Kidney (tissue), 14 donors: ENCODE measurements around the gene NOL4L. TPM values are rescaled to one million over a fixed set of nuclear protein-coding genes. Genes with fewer than 3 reads are reported as not detected.

Experiments
- DNase-seq, 5 donors: peaks; one replicate each; pipeline ENCODE4 v3.0.0-alpha.2; 2013 to 2020
- FAIRE-seq: peaks from 2 replicates; lab custom pipeline; 2012; peaks lifted over from hg19 to GRCh38; lab: Jason Lieb, UNC
- H3K27ac ChIP-seq, 2 donors: one replicate each; pipeline ENCODE4 v1.7.0; 2013; ENCODE audit warnings: low read depth in 2 of 2, low read length in 2 of 2, inconsistent platforms in 1 of 2
- H3K27me3 ChIP-seq: one replicate; pipeline ENCODE4 v1.7.1; 2013; ENCODE audit warnings: low read length, inconsistent platforms; ENCODE audit not compliant: control insufficient read depth, insufficient read depth
- H3K36me3 ChIP-seq, 3 donors: one replicate each; pipeline versions ENCODE4 v1.7.0 to v1.7.1; 2013; ENCODE audit warnings: low read length in 3 of 3, control low read depth in 1 of 3, inconsistent platforms in 1 of 3; ENCODE audit not compliant: insufficient read depth in 3 of 3, control insufficient read depth in 2 of 3
- H3K4me1 ChIP-seq, 3 donors: one replicate each; pipeline versions ENCODE4 v1.7.0 to v1.7.1; 2013; ENCODE audit warnings: low read length in 3 of 3, inconsistent platforms in 1 of 3, low read depth in 1 of 3; ENCODE audit not compliant: control insufficient read depth in 2 of 3, insufficient read depth in 2 of 3
- H3K4me3 ChIP-seq, 3 donors: one replicate each; pipeline versions ENCODE4 v1.7.0 to v1.8.1; 2013; ENCODE audit warnings: low read length in 3 of 3, control low read depth in 1 of 3, inconsistent platforms in 1 of 3
- H3K9ac ChIP-seq, 3 donors: one replicate each; pipeline versions ENCODE4 v1.7.0 to v1.7.1; 2013; ENCODE audit warnings: low read length in 3 of 3, control low read depth in 1 of 3, inconsistent platforms in 1 of 3
- H3K9me3 ChIP-seq, 3 donors: one replicate each; pipeline versions ENCODE4 v1.7.0 to v1.7.1; 2013; ENCODE audit warnings: low read length in 3 of 3, control low read depth in 1 of 3, inconsistent platforms in 1 of 3; ENCODE audit not compliant: control insufficient read depth in 2 of 3, insufficient read depth in 1 of 3
- intact Hi-C: fragments of 100-400 bp; cut with DNase I; formaldehyde crosslinking; loops from one replicate; pipeline ENCODE4 v1.11.1; 2022
- polyA plus RNA-seq: library from polyadenylated mRNA; stranded (reverse); fragments of 350-450 nt; fragmentation: Illumina TruSeq; extraction: RNeasy Lipid Tissue Mini Kit (QIAGEN cat#74804); gene quantifications from one replicate; pipeline ENCODE4 v1.2.3, GENCODE V29; 2014; ENCODE audit warnings: low read depth, low replicate concordance; ENCODE audit not compliant: insufficient read depth
- total RNA-seq: library from RNA; stranded (reverse); fragmentation: NEBNext Ultra II Directional; extraction: Animal tissue kit (Norgen Biotek cat#: 25700); gene quantifications from one replicate; pipeline ENCODE4 v1.2.1, GENCODE V29; 2021
- TF ChIP-seq, protein P1 (sequence below): IDR thresholded peaks from 3 replicates; pipeline ENCODE4 v1.5.1; 2012; ENCODE audit warnings: mild to moderate bottlenecking, moderate library complexity, borderline replicate concordance; ENCODE audit not compliant: insufficient read depth; ENCODE audit errors: extremely low read depth
- donor health status: control.
- donor health status: control.
- donor health status: control.
- donor health status: control.
- donor health status: control.
- donor health status: DM: yes; HTN: yes; CAD: no.
- donor health status: Normal renal cell carcinoma (clear cell type).

NOL4L gene
- total and polyA plus RNA-seq, 2 donors from 2014 or later = 14.1 to 19.4 TPM

DNA sequence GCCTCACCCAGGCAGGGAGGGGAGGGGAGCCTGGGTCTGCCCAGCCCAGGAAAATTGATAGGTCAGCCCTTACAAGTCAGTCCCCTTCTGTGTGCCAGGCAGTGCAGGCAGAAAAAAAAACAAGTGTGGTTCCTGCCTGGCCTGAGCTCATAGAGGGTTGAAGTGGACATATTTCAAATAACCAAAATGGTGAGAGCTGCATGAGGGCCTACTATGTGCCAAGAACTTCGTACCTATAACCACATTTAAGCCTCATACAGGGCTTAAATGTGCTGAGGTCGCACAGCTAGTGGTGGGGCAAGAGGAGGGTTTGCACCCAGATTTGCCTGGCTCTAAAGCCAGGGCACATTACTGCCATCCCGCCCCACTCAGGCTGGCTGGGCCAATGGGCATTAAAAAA lies 6.9 kb upstream of the NOL4L start:
- FAIRE-seq (no peak), DNase-seq (no peak)
- no peak overlapping the region for H3K4me3 ChIP-seq

DNA sequence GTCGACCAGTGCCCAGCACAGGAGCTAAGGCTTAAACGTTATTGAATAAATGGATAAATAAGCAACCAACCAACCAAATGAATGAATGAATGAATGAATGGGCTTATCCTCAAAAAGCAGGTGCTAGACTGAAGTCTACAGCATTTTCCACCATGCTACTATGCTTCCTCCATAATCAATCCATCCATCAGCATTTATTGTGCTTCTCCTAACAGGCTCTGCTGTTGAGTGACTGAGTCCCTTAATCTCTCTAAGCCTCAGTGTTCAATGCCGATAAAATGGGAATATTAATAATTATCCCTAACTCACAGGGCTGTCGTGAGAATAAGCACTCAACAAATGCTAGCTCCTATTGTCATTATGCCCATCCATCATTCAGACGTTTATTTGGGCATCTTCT lies 4.6 kb upstream of the NOL4L start:
- no peak overlapping the region for H3K27ac ChIP-seq
- H3K9me3 ChIP-seq = no peaks in the 10 kb centered on the region
- DNase-seq (no peak), FAIRE-seq (no peak)
- TF ChIP-seq, protein P1, sequence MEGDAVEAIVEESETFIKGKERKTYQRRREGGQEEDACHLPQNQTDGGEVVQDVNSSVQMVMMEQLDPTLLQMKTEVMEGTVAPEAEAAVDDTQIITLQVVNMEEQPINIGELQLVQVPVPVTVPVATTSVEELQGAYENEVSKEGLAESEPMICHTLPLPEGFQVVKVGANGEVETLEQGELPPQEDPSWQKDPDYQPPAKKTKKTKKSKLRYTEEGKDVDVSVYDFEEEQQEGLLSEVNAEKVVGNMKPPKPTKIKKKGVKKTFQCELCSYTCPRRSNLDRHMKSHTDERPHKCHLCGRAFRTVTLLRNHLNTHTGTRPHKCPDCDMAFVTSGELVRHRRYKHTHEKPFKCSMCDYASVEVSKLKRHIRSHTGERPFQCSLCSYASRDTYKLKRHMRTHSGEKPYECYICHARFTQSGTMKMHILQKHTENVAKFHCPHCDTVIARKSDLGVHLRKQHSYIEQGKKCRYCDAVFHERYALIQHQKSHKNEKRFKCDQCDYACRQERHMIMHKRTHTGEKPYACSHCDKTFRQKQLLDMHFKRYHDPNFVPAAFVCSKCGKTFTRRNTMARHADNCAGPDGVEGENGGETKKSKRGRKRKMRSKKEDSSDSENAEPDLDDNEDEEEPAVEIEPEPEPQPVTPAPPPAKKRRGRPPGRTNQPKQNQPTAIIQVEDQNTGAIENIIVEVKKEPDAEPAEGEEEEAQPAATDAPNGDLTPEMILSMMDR = no peak
- H3K9ac ChIP-seq = no peak overlapping the region
- no peaks in the 10 kb centered on the region for H3K36me3 ChIP-seq
- H3K4me1 ChIP-seq = no peaks in the 10 kb centered on the region
- no peak overlapping the region for H3K4me3 ChIP-seq
- no peaks in the 10 kb centered on the region for H3K27me3 ChIP-seq
- intact Hi-C loops = no loop called here

More for the DNA sequence above, 6.9 kb upstream of the NOL4L start:
- TF ChIP-seq, protein P1 = no peak
- Histone ChIP-seq H3K9ac (no peak overlapping the region), H3K36me3 (no peaks in the 10 kb centered on the region), H3K27ac (no peak overlapping the region), H3K9me3 (no peaks in the 10 kb centered on the region), H3K4me1 (no peaks in the 10 kb centered on the region), H3K27me3 (no peaks in the 10 kb centered on the region)
- intact Hi-C loops = no loop called here

- no peaks in the 10 kb centered on the region for H3K9me3 ChIP-seq
- FAIRE-seq (no peak), DNase-seq (no peak)
- no peak overlapping the region for H3K27ac ChIP-seq
- H3K36me3 ChIP-seq = no peaks in the 10 kb centered on the region
- no peaks in the 10 kb centered on the region for H3K4me1 ChIP-seq
- no peak overlapping the region for H3K9ac ChIP-seq
- H3K27me3 ChIP-seq = no peaks in the 10 kb centered on the region
- no peak overlapping the region for H3K4me3 ChIP-seq
- intact Hi-C loops = no loop called here
- TF ChIP-seq, protein P1 = no peak
Observed at GRCh38 chr20:32589256-32589655, 4.1 kb upstream of the NOL4L start.

- FAIRE-seq = no peak
Observed at GRCh38 chr20:32588040-32588439, 2.9 kb upstream of the NOL4L start.

More at GRCh38 chr20:32588040-32588439, 2.9 kb upstream of the NOL4L start:
- H3K36me3 ChIP-seq = no peaks in the 10 kb centered on the region
- H3K27me3 ChIP-seq = no peaks in the 10 kb centered on the region
- H3K4me3 ChIP-seq = no peak overlapping the region
- no peak overlapping the region for H3K9ac ChIP-seq
- TF ChIP-seq, protein P1 = no peak
- DNase-seq = no peak
- intact Hi-C loops = no loop called here
- H3K4me1 ChIP-seq = no peaks in the 10 kb centered on the region
- H3K27ac ChIP-seq = no peak overlapping the region
- H3K9me3 ChIP-seq = no peaks in the 10 kb centered on the region
